HCT116 (cell line): ENCODE data around the gene RGSL1. TPM values are rescaled to one million over a fixed set of nuclear protein-coding genes. Genes with fewer than 3 reads are reported as not detected.

Experiments
- ATAC-seq: fragments of 200-7000 bp; cut with Tn5 transposase; 2 replicates; pipeline ENCODE4 v1.9.1; 2020; ENCODE audit warnings: mild to moderate bottlenecking, moderate library complexity
- BruUV-seq: library from RNA; stranded (reverse); fragments of 400-500 nt; replicated peaks from 2 replicates; lab custom pipeline; 2021; lab: Mats Ljungman, UMichigan
- CTCF ChIA-PET: fragments of 300-600 bp; sonication (Branson Sonifier 250); formaldehyde crosslinking; loops from one replicate; lab custom pipeline; 2021; ENCODE audit warnings: antibody characterized with exemption; lab: Charles Lee
- POLR2A ChIA-PET: fragments of 300-600, 350-600 bp; sonication (Branson Sonifier 250); formaldehyde crosslinking; loops from one replicate; lab custom pipeline; 2021; ENCODE audit warnings: antibody characterized with exemption; lab: Charles Lee
- RAD21 ChIA-PET, 2 experiments: fragments of 300-600 bp; sonication (Branson Sonifier 250); formaldehyde crosslinking; loops; one replicate each; lab custom pipeline; 2023; ENCODE audit warnings: low total read pairs in 2 of 2; ENCODE audit not compliant: uncharacterized antibody in 2 of 2, unreplicated experiment in 2 of 2, low non-redundant PET in 1 of 2; lab: Charles Lee
- DNase-seq: peaks from one replicate; pipeline ENCODE4 v3.0.0-alpha.2; 2010; ENCODE audit warnings: low read depth, low spot score
- H2AFZ ChIP-seq: fragments of 200-600 bp; shearing (Covaris generic), sonication (generic); 2 replicates; pipeline ENCODE4 v1.6.1; 2017; ENCODE audit warnings: low read depth, mixed run types, mixed read lengths, antibody characterized with exemption, low read length; ENCODE audit not compliant: poor library complexity, severe bottlenecking
- H3K27ac ChIP-seq: 2 replicates; pipeline ENCODE4 v1.5.1; 2012; ENCODE audit warnings: low read depth, low read length
- H3K27me3 ChIP-seq: fragments of 200-600 bp; sonication (generic); 2 replicates; pipeline ENCODE4 v1.6.1; 2016; ENCODE audit warnings: mixed run types, low read length, mixed read lengths; ENCODE audit not compliant: insufficient read depth
- H3K36me3 ChIP-seq, 2 experiments: fragments of 200-500 bp in 1 of 2; fragments of 200-600 bp in 1 of 2; sonication (Bioruptor generic) in 1 of 2; sonication (generic) in 1 of 2; 2 replicates each; pipeline versions ENCODE4 v1.5.1 to v1.6.1; 2014 to 2016; ENCODE audit warnings: low read length in 2 of 2, inconsistent platforms in 1 of 2, mixed read lengths in 1 of 2, mixed run types in 1 of 2; ENCODE audit not compliant: insufficient read depth in 2 of 2, control insufficient read depth in 1 of 2
- H3K4me1 ChIP-seq, 2 experiments: fragments of 200-600 bp in 1 of 2; sonication (generic) in 1 of 2; 2 replicates each; pipeline versions ENCODE4 v1.5.1 to v1.6.1; 2012 to 2017; ENCODE audit warnings: low read length in 2 of 2, inconsistent platforms in 1 of 2, mild to moderate bottlenecking in 1 of 2, mixed read lengths in 1 of 2, mixed run types in 1 of 2, moderate library complexity in 1 of 2; ENCODE audit not compliant: insufficient read depth in 2 of 2, control insufficient read depth in 1 of 2
- H3K4me2 ChIP-seq: fragments of 200-600 bp; sonication (generic); 2 replicates; pipeline ENCODE4 v1.6.1; 2017; ENCODE audit warnings: mixed run types, low read length, mixed read lengths
- H3K4me3 ChIP-seq, 2 experiments: fragments of 200-600 bp in 1 of 2; sonication (generic) in 1 of 2; replicated peaks in 1 of 2; 2 replicates each; pipeline ENCODE4 v1.5.1; 2011 to 2016; ENCODE audit warnings: low read length in 2 of 2, control low read depth in 1 of 2, low read depth in 1 of 2, mild to moderate bottlenecking in 1 of 2, mixed read lengths in 1 of 2, mixed run types in 1 of 2
- H3K79me2 ChIP-seq: fragments of 200-600 bp; sonication (generic); 2 replicates; pipeline ENCODE4 v1.6.1; 2017; ENCODE audit warnings: mild to moderate bottlenecking, mixed run types, low read length, moderate library complexity, mixed read lengths; ENCODE audit not compliant: insufficient read depth
- H3K9ac ChIP-seq: fragments of 200-600 bp; sonication (generic); 2 replicates; pipeline ENCODE4 v1.6.1; 2016; ENCODE audit warnings: low read length, mixed read lengths
- H3K9me2 ChIP-seq: fragments of 200-600 bp; sonication (generic), shearing (Covaris generic); 2 replicates; pipeline ENCODE4 v1.6.1; 2017; ENCODE audit warnings: mixed run types, mild to moderate bottlenecking, moderate library complexity; ENCODE audit not compliant: insufficient read depth
- H3K9me3 ChIP-seq, 2 experiments: fragments of 200-500 bp in 1 of 2; fragments of 200-600 bp in 1 of 2; sonication (Bioruptor generic) in 1 of 2; sonication (generic) in 1 of 2; 2 replicates each; pipeline ENCODE4 v1.6.1; 2014 to 2017; ENCODE audit warnings: low read length in 2 of 2, mixed read lengths in 2 of 2, inconsistent platforms in 1 of 2, low read depth in 1 of 2, mild to moderate bottlenecking in 1 of 2, mixed run types in 1 of 2, moderate library complexity in 1 of 2; ENCODE audit not compliant: control insufficient read depth in 1 of 2, insufficient read depth in 1 of 2
- H4K20me1 ChIP-seq: fragments of 200-600 bp; sonication (generic), shearing (Covaris generic); 2 replicates; pipeline ENCODE4 v1.6.1; 2017; ENCODE audit warnings: mixed run types, mild to moderate bottlenecking, moderate library complexity; ENCODE audit not compliant: insufficient read depth
- EGR1 ChIP-seq: IDR thresholded peaks from 2 replicates; pipeline ENCODE4 v1.6.1; 2012; ENCODE audit warnings: low read depth
- ELF1 ChIP-seq: IDR thresholded peaks from 2 replicates; pipeline ENCODE4 v1.6.1; 2012; ENCODE audit warnings: low read depth, borderline replicate concordance
- EZH2phosphoT487 ChIP-seq: fragments of 200-600 bp; IDR thresholded peaks from 2 replicates; pipeline ENCODE4 v1.6.1; 2018; ENCODE audit warnings: antibody characterized with exemption, borderline replicate concordance
- JUND ChIP-seq: IDR thresholded peaks from 2 replicates; pipeline ENCODE4 v1.6.1; 2012
- POLR2A ChIP-seq: IDR thresholded peaks from 2 replicates; pipeline ENCODE4 v1.7.0; 2011; ENCODE audit warnings: borderline replicate concordance; ENCODE audit not compliant: insufficient read depth, insufficient read length; ENCODE audit errors: extremely low read depth
- POLR2AphosphoS5 ChIP-seq: IDR thresholded peaks from 2 replicates; pipeline ENCODE4 v1.6.1; 2011; ENCODE audit warnings: mild to moderate bottlenecking, low read depth, low read length, moderate library complexity
- SP1 ChIP-seq: IDR thresholded peaks from 2 replicates; pipeline ENCODE4 v1.6.1; 2012; ENCODE audit warnings: low read depth
- SRF ChIP-seq: IDR thresholded peaks from 2 replicates; pipeline ENCODE4 v1.6.1; 2012; ENCODE audit warnings: low read depth
- ZFX ChIP-seq: fragments of 450-650 bp; IDR thresholded peaks from 2 replicates; pipeline ENCODE4 v1.6.1; 2017
- ZNF274 ChIP-seq: fragments of 200-500 bp; sonication (Bioruptor generic); IDR thresholded peaks from 2 replicates; pipeline ENCODE4 v1.6.1; 2014; ENCODE audit warnings: mild to moderate bottlenecking, low read depth, low read length, inconsistent platforms
- intact Hi-C: fragments of 100-400 bp; cut with micrococcal nuclease; formaldehyde crosslinking; loops from 2 replicates; pipeline ENCODE4 v1.10.0; 2022
- total RNA-seq: library from RNA; stranded (reverse); gene quantifications from one replicate; pipeline ENCODE4 v1.2.1, GENCODE V29; 2021; ENCODE audit not compliant: unreplicated experiment
- TF ChIP-seq, protein P1 (sequence below): IDR thresholded peaks from 2 replicates; pipeline ENCODE4 v1.6.1; 2012
- TF ChIP-seq, protein P2 (sequence below), 3 experiments: fragments of 200-600 bp in 1 of 3; sonication (generic) in 1 of 3; IDR thresholded peaks in 2 of 3; conservative IDR thresholded peaks in 1 of 3; 2 replicates each; pipeline ENCODE4 v1.5.1; 2012 to 2017; ENCODE audit warnings: low read depth in 2 of 3, low read length in 2 of 3, antibody characterized with exemption in 1 of 3, borderline replicate concordance in 1 of 3, control low read depth in 1 of 3, mild to moderate bottlenecking in 1 of 3, mixed read lengths in 1 of 3, mixed run types in 1 of 3, moderate library complexity in 1 of 3; ENCODE audit not compliant: insufficient read depth in 1 of 3
- TF ChIP-seq, protein P3 (sequence below): IDR thresholded peaks from 2 replicates; pipeline ENCODE4 v1.6.1; 2012; ENCODE audit warnings: low read depth

Gene RGSL1
- total RNA-seq, 1 experiment from 2014 or later, result not detected

DNA sequence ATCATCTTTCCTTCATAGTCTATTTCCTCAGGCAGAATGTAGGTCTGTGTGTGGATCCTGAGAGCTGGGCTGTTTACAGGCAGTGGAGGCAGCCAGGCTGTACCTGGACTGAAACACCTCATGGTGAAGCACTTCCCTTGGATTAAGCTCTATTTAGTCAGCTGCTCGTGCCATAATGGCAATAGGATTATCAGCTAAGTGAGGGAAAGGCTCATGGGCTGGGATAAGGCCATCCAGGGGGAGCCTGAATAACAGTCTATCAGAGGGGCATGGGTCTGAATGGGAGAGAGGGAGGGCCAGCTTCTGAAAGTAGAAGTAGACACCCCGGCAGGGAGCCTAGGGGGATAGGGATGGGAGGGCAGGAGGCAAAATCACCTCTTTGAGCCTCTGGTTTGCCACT lies 130.8 kb downstream of the RGSL1 start:
- no peaks in the 10 kb centered on the region for H3K27me3 ChIP-seq
- no peak for ATAC-seq
- RAD21 ChIA-PET, result no interaction called here
- TF ChIP-seq EZH2phosphoT487, result no peak
- TF ChIP-seq JUND, result no peak
- TF ChIP-seq, protein P1, sequence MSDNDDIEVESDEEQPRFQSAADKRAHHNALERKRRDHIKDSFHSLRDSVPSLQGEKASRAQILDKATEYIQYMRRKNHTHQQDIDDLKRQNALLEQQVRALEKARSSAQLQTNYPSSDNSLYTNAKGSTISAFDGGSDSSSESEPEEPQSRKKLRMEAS, result no peak
- TF ChIP-seq ZNF274, result no peak
- TF ChIP-seq ELF1, result no peak
- TF ChIP-seq SRF, result no peak
- TF ChIP-seq ZFX, result no peak
- TF ChIP-seq POLR2A, result no peak
- no peak for TF ChIP-seq EGR1
- no peak for TF ChIP-seq POLR2AphosphoS5
- TF ChIP-seq SP1, result no peak
- TF ChIP-seq, all 23 proteins: peak for 0
- Histone ChIP-seq H2AFZ (no peak overlapping the region), H3K4me3 (no peak overlapping the region), H3K9me3 (no peaks in the 10 kb centered on the region), H3K27ac (no peak overlapping the region), H4K20me1 (no peaks in the 10 kb centered on the region), H3K79me2 (no peaks in the 10 kb centered on the region), H3K9ac (no peak overlapping the region), H3K4me1 (peaks cover 2 to 3% of the 10 kb centered on the region in 2 experiments; a peak in 3 of 4 replicates), H3K36me3 (peaks cover 0 to 2% of the 10 kb centered on the region in 2 experiments; a peak in 1 of 4 replicates), H3K4me2 (no peak overlapping the region), H3K9me2 (no peaks in the 10 kb centered on the region)
- ChIA-PET CTCF (no interaction called here), POLR2A (no interaction called here)
- BruUV-seq, result no TSS peak
- no peak for DNase-seq
- intact Hi-C loops, result no loop called here

DNA sequence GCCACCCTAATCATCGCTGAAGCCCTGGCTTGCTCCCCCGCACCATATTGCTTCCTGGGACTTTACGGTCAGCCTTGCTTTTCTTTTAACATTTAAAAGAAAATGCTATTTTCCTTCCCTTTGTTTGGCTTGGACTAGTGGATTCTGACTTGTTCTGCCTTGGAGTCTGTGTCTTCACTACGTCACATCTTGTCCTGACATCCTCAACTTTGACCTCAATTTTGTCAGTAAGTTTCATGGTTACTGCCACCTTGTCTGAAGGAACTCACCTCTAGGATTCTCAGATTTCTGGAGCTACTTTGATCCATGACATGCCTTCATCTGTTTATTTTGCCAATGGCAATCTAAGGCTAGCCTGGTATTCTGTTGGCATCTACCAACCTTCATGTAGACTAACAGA lies 134.8 kb downstream of the RGSL1 start:
- Histone ChIP-seq H3K9me3 (no peaks in the 10 kb centered on the region), H3K9me2 (no peaks in the 10 kb centered on the region), H3K27ac (no peak overlapping the region), H3K4me1 (peaks cover 0 to 13% of the 10 kb centered on the region in 2 experiments; a peak in 2 of 4 replicates), H2AFZ (no peak overlapping the region), H3K79me2 (no peaks in the 10 kb centered on the region), H4K20me1 (no peaks in the 10 kb centered on the region), H3K4me3 (no peak overlapping the region), H3K4me2 (no peak overlapping the region), H3K27me3 (no peaks in the 10 kb centered on the region), H3K9ac (no peak overlapping the region), H3K36me3 (peaks cover 0 to 2% of the 10 kb centered on the region in 2 experiments; a peak in 1 of 4 replicates)
- no peak for DNase-seq
- ChIA-PET CTCF (interaction anchor here (1.2 kb wide), 1 partner anchor 11 kb away, joined by 3 read pairs; no protein-coding TSS in a partner anchor), POLR2A (no interaction called here), RAD21 (no interaction called here)
- ATAC-seq, result no peak
- no TSS peak for BruUV-seq
- TF ChIP-seq ZNF274 (no peak), SP1 (no peak)
- TF ChIP-seq, protein P2, sequence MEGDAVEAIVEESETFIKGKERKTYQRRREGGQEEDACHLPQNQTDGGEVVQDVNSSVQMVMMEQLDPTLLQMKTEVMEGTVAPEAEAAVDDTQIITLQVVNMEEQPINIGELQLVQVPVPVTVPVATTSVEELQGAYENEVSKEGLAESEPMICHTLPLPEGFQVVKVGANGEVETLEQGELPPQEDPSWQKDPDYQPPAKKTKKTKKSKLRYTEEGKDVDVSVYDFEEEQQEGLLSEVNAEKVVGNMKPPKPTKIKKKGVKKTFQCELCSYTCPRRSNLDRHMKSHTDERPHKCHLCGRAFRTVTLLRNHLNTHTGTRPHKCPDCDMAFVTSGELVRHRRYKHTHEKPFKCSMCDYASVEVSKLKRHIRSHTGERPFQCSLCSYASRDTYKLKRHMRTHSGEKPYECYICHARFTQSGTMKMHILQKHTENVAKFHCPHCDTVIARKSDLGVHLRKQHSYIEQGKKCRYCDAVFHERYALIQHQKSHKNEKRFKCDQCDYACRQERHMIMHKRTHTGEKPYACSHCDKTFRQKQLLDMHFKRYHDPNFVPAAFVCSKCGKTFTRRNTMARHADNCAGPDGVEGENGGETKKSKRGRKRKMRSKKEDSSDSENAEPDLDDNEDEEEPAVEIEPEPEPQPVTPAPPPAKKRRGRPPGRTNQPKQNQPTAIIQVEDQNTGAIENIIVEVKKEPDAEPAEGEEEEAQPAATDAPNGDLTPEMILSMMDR (IDR thresholded peaks at IDR 0.05 in 2 of 3, conservative IDR thresholded peaks at IDR 0.05 in 1 of 3; ENCODE audit: borderline replicate concordance in 1 of 3, insufficient read depth in 1 of 3, low read depth in 2 of 3, low read length in 2 of 3), result no peak
- TF ChIP-seq, protein P3, sequence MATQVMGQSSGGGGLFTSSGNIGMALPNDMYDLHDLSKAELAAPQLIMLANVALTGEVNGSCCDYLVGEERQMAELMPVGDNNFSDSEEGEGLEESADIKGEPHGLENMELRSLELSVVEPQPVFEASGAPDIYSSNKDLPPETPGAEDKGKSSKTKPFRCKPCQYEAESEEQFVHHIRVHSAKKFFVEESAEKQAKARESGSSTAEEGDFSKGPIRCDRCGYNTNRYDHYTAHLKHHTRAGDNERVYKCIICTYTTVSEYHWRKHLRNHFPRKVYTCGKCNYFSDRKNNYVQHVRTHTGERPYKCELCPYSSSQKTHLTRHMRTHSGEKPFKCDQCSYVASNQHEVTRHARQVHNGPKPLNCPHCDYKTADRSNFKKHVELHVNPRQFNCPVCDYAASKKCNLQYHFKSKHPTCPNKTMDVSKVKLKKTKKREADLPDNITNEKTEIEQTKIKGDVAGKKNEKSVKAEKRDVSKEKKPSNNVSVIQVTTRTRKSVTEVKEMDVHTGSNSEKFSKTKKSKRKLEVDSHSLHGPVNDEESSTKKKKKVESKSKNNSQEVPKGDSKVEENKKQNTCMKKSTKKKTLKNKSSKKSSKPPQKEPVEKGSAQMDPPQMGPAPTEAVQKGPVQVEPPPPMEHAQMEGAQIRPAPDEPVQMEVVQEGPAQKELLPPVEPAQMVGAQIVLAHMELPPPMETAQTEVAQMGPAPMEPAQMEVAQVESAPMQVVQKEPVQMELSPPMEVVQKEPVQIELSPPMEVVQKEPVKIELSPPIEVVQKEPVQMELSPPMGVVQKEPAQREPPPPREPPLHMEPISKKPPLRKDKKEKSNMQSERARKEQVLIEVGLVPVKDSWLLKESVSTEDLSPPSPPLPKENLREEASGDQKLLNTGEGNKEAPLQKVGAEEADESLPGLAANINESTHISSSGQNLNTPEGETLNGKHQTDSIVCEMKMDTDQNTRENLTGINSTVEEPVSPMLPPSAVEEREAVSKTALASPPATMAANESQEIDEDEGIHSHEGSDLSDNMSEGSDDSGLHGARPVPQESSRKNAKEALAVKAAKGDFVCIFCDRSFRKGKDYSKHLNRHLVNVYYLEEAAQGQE, result no peak
- intact Hi-C loops, result no loop called here
